GM18505 (cell line): Measurements from ENCODE around the gene PFN2.
"Not testable (repeated sequence)": the region's sequence is repeated elsewhere in the genome, so short reads cannot be mapped to it uniquely, and the experiment has no call there.

Experiments
- ATAC-seq: cut with Tn5 transposase; IDR thresholded peaks from one replicate; pipeline ENCODE4 v1.9.1; 2021; ENCODE audit not compliant: unreplicated experiment
- POLR2A ChIP-seq: IDR thresholded peaks from 4 replicates; pipeline ENCODE4 v1.6.1; 2011; ENCODE audit warnings: borderline replicate concordance; ENCODE audit not compliant: insufficient read depth, insufficient read length; ENCODE audit errors: extremely low read depth

The PFN2 gene

DNA sequence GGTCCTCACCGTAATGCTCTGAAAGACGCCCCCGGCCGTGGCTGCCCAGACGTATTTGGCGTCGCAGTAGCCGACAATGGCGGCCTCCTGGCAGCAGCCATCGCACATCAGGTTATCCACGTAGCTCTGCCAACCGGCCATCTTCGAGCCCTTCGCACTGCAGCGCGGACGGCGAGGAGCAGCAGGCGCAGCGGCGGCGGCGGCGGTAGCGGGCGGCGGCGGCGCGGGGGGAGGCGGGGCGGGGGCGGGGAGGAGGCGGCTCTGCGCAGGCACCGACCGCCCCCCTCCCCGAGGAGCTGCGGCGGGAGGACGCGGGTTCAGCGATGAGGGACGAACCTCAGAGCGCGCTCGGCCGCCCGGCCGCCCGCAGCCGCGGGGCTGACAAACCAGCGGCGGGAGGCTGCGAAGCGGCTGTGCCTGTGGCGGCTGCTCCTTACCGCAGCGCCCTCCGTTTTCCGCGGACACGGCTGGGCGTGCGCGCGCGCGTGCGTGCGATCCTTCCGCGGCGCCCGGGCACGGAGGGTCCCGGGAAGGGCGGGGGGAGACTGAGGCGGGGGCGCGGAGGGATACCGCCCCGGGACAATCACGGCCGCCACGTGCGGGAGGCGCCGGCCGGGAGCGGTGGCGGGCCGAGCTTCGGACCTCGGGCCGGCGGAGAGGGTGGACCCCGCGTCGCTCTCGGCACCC is at the start of gene PFN2:
Gene PFN2, minus strand, starts transcription at position 180 of the 687 bp plus-strand sequence. Its CDS starts 39 bp downstream, at position 141.
- ATAC-seq = peak; percentile 57

DNA sequence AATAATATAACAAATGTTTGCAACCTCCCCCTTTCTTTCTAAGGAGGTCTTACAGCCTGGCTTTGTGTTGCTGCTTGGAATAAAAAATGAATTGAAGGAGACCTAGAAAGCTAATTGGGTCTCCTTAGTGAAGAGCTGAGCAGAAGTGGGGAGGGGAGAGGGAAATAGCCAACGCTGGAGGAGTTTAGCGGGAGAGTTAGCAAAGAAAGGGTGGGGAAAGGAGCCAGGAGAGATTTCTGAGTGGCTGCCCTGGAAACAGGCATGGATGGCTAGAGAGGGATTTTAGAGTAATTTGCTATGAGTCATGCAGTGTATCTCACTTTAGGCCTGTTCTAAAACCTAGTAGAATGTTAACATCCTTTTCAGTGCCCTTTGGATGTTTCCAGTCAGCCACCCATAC is 45.2 kb upstream of the PFN2 start:
- TF ChIP-seq POLR2A = no peak
- ATAC-seq = no peak

More for the DNA sequence above, at the start of gene PFN2:
- TF ChIP-seq POLR2A = no peak

GRCh38 chr3:150014782-150015181 is 44.1 kb upstream of the PFN2 start:
- no peak for ATAC-seq
- TF ChIP-seq POLR2A = no peak

GRCh38 chr3:150013801-150014200 is 43.1 kb upstream of the PFN2 start:
- no peak for TF ChIP-seq POLR2A

DNA sequence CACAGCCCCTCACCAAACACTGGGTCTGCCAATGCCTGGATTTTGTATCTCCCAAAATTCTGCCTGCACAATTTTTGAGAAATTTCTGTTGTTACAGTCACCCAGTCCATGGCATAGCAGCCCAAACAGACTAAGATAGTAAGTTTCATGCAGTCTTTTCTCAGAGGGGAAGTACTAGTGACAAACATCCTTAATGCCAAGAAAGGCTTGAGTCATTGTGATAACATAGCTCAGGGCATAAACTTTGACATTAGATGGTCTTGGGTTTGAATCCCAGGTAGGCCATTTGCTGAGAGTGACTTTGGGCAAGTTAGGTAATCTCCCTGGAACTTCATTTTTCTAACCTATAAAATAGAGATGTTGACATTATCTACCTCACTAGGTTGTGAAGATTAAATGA is 36.1 kb upstream of the PFN2 start:
- TF ChIP-seq POLR2A = no peak

More at GRCh38 chr3:150013801-150014200, 43.1 kb upstream of the PFN2 start:
- ATAC-seq = no peak

DNA sequence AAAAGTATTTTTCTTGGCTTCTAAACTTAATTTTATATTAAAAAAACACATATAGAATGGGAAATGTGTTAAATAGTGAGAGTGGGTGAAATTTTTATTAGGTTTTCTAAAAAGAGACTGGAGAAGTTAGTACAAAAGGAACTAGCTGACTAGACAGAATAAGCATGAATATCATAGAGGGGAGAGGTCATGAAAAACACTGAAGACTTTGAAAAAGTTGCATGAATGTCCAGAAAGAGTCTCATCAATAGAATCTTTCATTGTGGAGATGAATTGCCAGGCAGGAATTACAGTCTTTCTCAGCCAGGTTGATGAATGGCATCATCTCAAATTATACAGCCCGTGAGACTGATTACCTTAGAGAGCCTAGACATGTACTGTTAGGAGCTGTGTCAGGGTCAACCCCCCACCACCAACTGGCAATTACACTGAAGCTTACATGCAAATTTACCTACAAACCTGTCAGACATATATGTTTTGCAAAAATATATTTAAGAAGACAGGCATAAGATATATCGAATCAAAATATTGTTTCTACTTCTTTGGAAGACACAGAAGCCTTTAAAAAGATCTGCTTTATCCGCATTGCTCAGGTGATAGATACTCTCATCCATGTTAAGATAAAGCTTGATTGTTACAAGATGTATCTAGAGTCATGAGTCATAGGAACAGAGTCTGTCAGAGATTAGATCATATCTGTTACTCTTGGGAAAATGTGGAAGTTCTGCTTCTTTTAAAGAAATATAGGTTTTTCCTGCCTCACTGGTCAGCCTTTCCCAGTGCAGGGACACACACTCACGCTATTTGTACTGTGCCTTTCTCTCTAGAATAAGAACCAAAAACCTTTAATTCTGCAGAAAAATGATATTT is 34.8 kb upstream of the PFN2 start:
- ATAC-seq = no peak
- no peak for TF ChIP-seq POLR2A

More for the DNA sequence above, 36.1 kb upstream of the PFN2 start:
- ATAC-seq = no peak

GRCh38 chr3:150000641-150001040 is 29.9 kb upstream of the PFN2 start:
- TF ChIP-seq POLR2A = no peak
- no peak for ATAC-seq

- TF ChIP-seq POLR2A = no peak
- no peak for ATAC-seq
Observed at GRCh38 chr3:149999421-149999820, 28.7 kb upstream of the PFN2 start.

DNA sequence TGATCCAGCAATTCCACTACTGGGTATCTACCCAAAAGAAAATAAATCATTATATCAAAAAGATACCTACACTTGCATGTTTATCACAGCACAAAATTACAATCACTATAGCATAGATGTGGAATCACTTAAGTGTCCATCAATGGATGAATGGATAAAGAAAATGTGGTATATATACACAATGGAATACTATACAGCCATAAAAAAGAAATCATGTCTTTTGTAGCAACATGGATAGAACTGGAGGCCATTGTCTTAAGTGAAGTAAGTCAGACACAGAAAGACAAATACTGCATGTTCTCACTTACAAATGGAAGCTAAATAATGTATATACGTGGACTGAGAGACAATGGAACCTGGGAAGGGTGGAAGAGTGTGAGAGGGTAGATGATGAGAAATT is 28.3 kb upstream of the PFN2 start:
- no peak for ATAC-seq
- TF ChIP-seq POLR2A = no peak

GRCh38 chr3:149992416-149993058 is 21.8 kb upstream of the PFN2 start:
- TF ChIP-seq POLR2A = no peak
- ATAC-seq = no peak

DNA sequence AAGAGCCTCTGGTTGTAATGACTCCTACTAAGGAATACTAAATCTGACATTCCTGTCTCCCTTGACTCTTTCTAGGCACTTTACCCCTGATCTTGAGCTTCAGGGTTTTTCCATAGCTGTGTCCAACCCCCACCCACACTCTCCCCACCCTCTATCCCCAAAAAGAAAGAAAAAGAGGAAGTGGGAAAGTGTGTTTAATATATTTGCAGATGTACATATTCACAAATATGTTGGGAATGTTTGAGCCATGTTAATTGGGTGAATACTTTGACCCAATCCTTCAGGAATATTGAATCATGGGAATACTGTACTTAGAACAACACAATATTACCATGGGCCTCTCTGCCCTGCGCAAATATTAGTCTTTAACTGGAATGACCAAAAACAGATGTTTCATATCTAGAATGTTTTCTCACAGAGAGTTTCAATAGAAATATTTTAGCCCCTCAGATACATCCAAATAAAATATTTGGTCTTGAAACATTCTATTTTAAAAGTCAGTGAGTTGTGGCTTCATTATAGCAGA is 19.8 kb upstream of the PFN2 start:
- no peak for TF ChIP-seq POLR2A
- ATAC-seq = no peak

- no peak for ATAC-seq
Observed at GRCh38 chr3:149989307-149989706, 18.6 kb upstream of the PFN2 start.

DNA sequence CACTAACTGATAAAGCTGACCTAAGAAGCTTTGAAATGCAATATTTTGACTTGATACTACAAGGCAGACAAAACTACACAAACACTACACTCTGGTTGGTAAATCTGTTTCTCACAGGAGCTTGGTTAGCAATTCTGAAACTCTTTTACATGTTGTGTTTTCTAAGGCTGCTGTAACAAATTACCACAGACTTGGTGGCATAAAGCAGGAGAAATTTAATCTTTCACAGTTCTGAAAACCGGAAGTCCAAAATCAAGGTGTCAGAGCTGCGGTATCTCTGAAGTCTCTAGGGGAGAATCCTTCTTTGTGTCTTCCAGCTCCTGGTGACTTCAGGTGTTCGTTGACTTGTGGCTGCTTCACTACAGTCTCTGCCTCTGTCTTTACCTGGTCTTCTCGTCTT is 12.9 kb upstream of the PFN2 start:
- TF ChIP-seq POLR2A = no peak
- ATAC-seq = no peak

More at GRCh38 chr3:149989307-149989706, 18.6 kb upstream of the PFN2 start:
- no peak for TF ChIP-seq POLR2A

DNA sequence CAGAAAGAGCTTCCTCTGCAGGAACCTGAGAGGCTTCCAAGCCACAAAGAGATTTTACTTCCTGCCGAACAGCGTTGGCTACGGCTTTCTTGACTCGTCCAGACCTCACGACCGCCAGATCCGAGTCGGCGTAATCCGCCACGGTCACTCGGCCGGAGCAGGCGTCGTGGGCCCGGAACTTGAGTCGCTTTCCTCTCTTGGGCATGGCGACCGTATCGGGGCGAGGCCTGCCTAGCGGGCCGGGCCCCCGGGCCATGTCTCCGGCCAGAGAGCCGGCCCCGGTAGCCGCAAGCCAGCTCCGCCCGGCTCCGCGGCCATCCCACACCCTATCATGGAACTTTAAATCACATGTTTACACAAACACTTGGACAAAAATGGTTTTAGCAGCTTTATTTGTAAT is 12.4 kb upstream of the PFN2 start:
- not testable (repeated sequence) for ATAC-seq

- not testable (repeated sequence) for ATAC-seq
Observed at GRCh38 chr3:149981979-149982378, 11.3 kb upstream of the PFN2 start.
